Ovary (tissue), 9 donors: Measurements from ENCODE around the gene B3GALT5. TPM values are rescaled to one million over a fixed set of nuclear protein-coding genes. Genes with fewer than 3 reads are reported as not detected.

ENCODE experiments used
- DNase-seq, 5 donors: peaks; one replicate each; pipeline ENCODE4 v3.0.0-alpha.2; 2019 to 2020
- H3K27ac ChIP-seq, 2 donors: fragments of 200-600 bp; one replicate each; pipeline versions ENCODE4 v1.5.1 to v1.8.0; 2019 to 2022
- H3K27me3 ChIP-seq: fragments of 200-600 bp; one replicate; pipeline ENCODE4 v1.8.0; 2022
- H3K36me3 ChIP-seq: fragments of 200-600 bp; sonication (generic); one replicate; pipeline ENCODE4 v1.5.1; 2019
- H3K4me1 ChIP-seq: one replicate; pipeline ENCODE4 v1.8.1; 2013; ENCODE audit warnings: mild to moderate bottlenecking, moderate library complexity; ENCODE audit not compliant: insufficient read depth
- H3K4me3 ChIP-seq: fragments of 200-600 bp; sonication (generic); one replicate; pipeline ENCODE4 v1.5.1; 2017
- H3K9me3 ChIP-seq, 2 donors: fragments of 200-600 bp in 1 of 2; sonication (generic) in 1 of 2; one replicate each; pipeline versions ENCODE4 v1.5.1 to v1.8.1; 2013 to 2019; ENCODE audit warnings: mild to moderate bottlenecking in 1 of 2, moderate library complexity in 1 of 2
- EP300 ChIP-seq: sonication (generic); formaldehyde crosslinking; IDR thresholded peaks from one replicate; pipeline ENCODE4 v1.6.1; 2017; ENCODE audit warnings: antibody characterized with exemption
- POLR2A ChIP-seq: fragments of 450-650 bp; IDR thresholded peaks from one replicate; pipeline ENCODE4 v1.6.1; 2017; ENCODE audit warnings: antibody characterized with exemption, mild to moderate bottlenecking, moderate library complexity
- WGBS, 3 donors: extraction: QIAGEN DNeasy Blood & Tissue Kit in 1 of 3; methylation state at CpG; one replicate each; pipeline versions ENCODE4 v1.1.5 to v1.1.7; 2013 to 2017; 5-methylcytosine and 5-hydroxymethylcytosine counted together
- intact Hi-C, 4 donors: fragments of 100-400 bp; cut with DNase I; formaldehyde crosslinking; loops; one replicate each; pipeline versions ENCODE4 v1.11.0 to v1.15.1; 2022 to 2023
- polyA plus RNA-seq, 2 donors: library from polyadenylated mRNA; stranded (reverse); fragments of 200-250 nt in 1 of 2; fragments of 350-450 nt in 1 of 2; fragmentation: Illumina TruSeq in 1 of 2; extraction: RNeasy Lipid Tissue Mini Kit (QIAGEN cat#74804) in 1 of 2; gene quantifications; one replicate each; pipeline ENCODE4 v1.2.3, GENCODE V29; 2013 to 2014
- total RNA-seq, 7 donors: library from RNA; depleted of rRNA in 2 of 7; stranded (reverse); fragments of >200 nt in 2 of 7; fragmentation: NEBNext Ultra II Directional in 3 of 7; extraction: Animal tissue kit (Norgen Biotek cat#: 25700) in 3 of 7; gene quantifications; one replicate each; pipeline versions ENCODE4 v1.1.0 to v1.2.4, GENCODE V29; 2016 to 2023
- TF ChIP-seq, protein P1 (sequence below), 3 donors: fragments of 450-650 bp in 2 of 3; fragments of 200-600 bp in 1 of 3; IDR thresholded peaks; one replicate each; pipeline versions ENCODE4 v1.5.1 to v1.8.0; 2016 to 2022; ENCODE audit warnings: antibody characterized with exemption in 3 of 3, mild to moderate bottlenecking in 1 of 3
- donor health status: DM: no; HTN: no; CAD: no; lungs with moderate emphysema.
- donor health status: DM: no; HTN: no; CAD: no.
- donor health status: Bipolar disorder and iron deficiency.
- donor health status: DM: yes; HTN: yes; CAD: no.
- donor health status: DM: no; HTN: no; CAD: no.
- donor health status: DM: yes; HTN: yes; CAD: no.

The B3GALT5 gene
- total and polyA plus RNA-seq, 9 donors, result 0.12 to 1.8 (median 0.62) TPM

DNA sequence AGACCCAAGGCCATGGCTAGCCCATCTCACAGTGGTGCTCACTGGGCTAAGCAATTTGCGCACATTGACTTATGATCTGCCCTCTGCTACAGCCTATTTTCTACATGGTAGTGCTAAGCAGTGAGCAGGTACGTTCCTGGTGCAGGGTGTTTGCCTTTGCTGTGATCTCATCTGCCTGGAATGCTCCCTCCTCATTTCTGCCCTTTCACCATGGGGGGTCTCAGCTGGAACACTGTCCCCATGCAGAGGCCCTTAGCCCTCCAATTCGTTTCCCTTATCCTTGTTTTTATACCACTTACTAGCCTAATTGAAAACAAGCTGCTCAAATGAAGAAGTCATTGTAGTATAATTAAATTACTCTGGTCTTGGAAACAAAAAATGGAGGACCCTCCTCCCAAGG, 2.0 kb upstream of the B3GALT5 start:
- Histone ChIP-seq H3K27me3 (no peaks in the 10 kb centered on the region), H3K4me1 (no peaks in the 10 kb centered on the region), H3K4me3 (no peak overlapping the region), H3K36me3 (no peaks in the 10 kb centered on the region), H3K27ac (no peak overlapping the region), H3K9me3 (no peaks in the 10 kb centered on the region)
- no peak for TF ChIP-seq POLR2A
- TF ChIP-seq, protein P1, sequence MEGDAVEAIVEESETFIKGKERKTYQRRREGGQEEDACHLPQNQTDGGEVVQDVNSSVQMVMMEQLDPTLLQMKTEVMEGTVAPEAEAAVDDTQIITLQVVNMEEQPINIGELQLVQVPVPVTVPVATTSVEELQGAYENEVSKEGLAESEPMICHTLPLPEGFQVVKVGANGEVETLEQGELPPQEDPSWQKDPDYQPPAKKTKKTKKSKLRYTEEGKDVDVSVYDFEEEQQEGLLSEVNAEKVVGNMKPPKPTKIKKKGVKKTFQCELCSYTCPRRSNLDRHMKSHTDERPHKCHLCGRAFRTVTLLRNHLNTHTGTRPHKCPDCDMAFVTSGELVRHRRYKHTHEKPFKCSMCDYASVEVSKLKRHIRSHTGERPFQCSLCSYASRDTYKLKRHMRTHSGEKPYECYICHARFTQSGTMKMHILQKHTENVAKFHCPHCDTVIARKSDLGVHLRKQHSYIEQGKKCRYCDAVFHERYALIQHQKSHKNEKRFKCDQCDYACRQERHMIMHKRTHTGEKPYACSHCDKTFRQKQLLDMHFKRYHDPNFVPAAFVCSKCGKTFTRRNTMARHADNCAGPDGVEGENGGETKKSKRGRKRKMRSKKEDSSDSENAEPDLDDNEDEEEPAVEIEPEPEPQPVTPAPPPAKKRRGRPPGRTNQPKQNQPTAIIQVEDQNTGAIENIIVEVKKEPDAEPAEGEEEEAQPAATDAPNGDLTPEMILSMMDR (IDR thresholded peaks at IDR 0.05), result no peak
- TF ChIP-seq EP300, result no peak
- 60 to 67% (median 63%) methylated on average over 3 of the region's 3 CpGs for WGBS, 3 donors
- intact Hi-C loops, result no loop called here
- no peak for DNase-seq

DNA sequence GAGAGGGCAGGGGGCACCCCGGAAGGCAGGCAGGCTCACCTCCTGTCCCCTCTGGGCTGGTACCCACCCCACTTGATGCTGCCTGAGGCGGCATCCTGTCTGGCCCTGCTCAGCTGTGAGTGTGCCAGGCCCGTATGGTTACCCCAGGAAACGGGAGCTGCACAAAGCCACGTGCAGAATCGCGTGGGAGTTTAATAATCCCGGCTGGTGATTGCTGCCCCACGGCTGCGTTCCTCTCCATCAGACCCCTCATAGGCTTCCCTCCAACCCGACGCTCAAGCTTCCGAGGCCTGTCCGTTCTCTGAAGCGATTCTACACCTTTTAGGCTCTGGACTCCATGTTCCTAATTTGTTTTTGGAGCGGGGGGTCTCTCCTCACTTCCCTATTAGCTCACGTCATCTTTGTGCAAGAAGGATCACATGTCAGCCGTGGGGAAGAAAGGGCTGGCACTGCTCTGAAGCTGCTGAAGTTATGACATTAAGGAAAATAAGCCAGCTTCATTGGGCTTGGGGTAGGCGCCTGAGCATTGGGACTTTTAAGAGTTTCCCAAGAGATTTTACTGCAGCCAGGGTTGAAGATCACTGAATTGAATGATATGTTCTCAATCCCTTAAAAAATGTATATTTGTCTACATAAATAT, 1.1 kb upstream of the B3GALT5 start:
- intact Hi-C loops, result no loop called here
- Histone ChIP-seq H3K36me3 (no peaks in the 10 kb centered on the region), H3K4me3 (no peak overlapping the region), H3K4me1 (no peaks in the 10 kb centered on the region), H3K9me3 (no peaks in the 10 kb centered on the region), H3K27me3 (no peaks in the 10 kb centered on the region), H3K27ac (no peak overlapping the region)
- WGBS, 3 donors, result 13 to 17% (median 14%) methylated on average over 19 of the region's 19 CpGs
- DNase-seq, result no peak
- TF ChIP-seq, protein P1 (IDR thresholded peaks at IDR 0.05), result no peak
- TF ChIP-seq EP300 (no peak), POLR2A (no peak)

DNA sequence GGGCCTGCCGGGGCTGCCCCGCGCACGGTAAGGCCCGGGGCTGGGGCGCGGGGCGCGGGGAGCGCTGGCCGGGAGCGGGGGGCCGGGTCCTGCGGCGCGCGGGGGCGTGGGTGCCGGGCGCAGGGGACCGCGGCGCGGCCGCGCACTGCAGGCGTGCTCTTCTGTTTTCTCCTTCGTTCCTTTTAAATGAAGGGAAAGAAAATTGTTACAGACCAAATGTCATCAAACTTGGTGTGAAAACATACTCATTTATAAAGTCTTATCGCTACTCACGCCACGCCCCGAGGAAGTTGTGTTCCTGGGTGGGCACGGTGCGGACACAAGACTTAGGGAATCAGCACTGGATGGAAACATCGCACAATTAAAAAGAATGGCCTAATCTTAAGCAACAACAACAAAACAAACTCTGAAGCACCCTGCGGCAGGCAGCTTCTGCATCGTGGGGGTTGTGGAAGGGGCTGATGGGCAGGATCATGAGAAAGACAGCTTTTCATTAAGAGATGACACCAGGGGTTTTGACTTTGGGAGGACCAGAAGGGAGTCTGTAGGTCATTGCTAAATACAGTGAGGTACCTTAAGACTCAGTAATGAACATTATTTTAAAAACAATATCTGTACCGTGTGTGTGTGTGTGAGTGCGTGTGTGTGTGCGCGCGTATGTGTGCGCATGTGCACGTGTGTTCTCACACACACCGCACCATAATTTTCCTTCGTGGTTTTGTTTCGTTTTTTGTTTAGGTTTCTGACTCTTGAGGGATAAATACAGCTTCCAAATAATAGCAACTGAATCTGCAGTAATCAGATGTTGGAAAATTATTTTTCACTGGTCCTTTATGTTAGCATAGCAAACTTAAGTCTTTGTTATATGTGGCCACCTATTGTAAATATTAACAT, 548 bp downstream of the B3GALT5 start:
- no peak for DNase-seq
- 1 to 4% (median 2%) methylated on average over 47 of the region's 47 CpGs for WGBS, 3 donors
- Histone ChIP-seq H3K9me3 (no peaks in the 10 kb centered on the region), H3K4me3 (peak overlapping the region; percentile 27), H3K4me1 (no peaks in the 10 kb centered on the region), H3K36me3 (no peaks in the 10 kb centered on the region), H3K27ac (no peak overlapping the region), H3K27me3 (no peaks in the 10 kb centered on the region)
- TF ChIP-seq POLR2A (no peak), EP300 (no peak)
- TF ChIP-seq, protein P1 (IDR thresholded peaks at IDR 0.05), result no peak
- intact Hi-C loops, result no loop called here

DNA sequence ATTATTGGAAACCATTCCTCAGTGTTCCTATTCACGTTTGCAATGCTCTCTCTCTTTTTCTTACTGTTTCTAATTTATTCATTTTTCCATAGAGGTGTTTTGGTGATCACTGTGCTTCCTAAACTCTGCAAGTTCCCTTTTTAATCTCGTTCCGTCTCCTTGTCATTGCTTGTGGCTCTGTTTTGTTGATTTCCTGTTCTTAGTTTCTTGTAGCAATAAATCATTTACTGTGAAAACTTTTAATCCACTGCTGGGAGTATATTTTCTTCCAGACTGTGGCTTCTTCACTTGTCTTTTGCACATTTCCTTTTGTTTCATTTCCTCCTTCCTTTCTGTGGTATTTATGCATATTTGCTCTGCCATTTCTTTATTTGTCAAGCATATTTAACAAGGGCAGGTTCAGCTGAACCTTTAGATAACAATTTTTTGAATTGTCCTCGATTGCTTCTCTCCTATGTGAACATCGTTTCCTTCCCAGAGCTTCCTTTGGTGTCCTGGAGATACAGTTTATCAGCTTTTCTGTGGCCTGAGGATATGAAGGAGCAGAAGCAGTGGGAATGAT, 3.6 kb downstream of the B3GALT5 start:
- DNase-seq, result no peak
- Histone ChIP-seq H3K27me3 (no peaks in the 10 kb centered on the region), H3K4me1 (no peaks in the 10 kb centered on the region), H3K36me3 (no peaks in the 10 kb centered on the region), H3K4me3 (no peak overlapping the region), H3K27ac (no peak overlapping the region), H3K9me3 (no peaks in the 10 kb centered on the region)
- 51 to 53% (median 52%) methylated on average over 5 of the region's 5 CpGs for WGBS, 3 donors
- intact Hi-C loops, result no loop called here
- TF ChIP-seq POLR2A (no peak), EP300 (no peak)
- TF ChIP-seq, protein P1 (IDR thresholded peaks at IDR 0.05), result no peak
